ENCODE data around the gene ZNF207.

- no peak for TF ChIP-seq CTCF (IDR thresholded peaks at IDR 0.05)
- TF ChIP-seq EZH2 (IDR thresholded peaks at IDR 0.05; ENCODE audit: borderline replicate concordance, insufficient read depth, low read depth, low read length, poor library complexity, severe bottlenecking) = no peak
Observed at GRCh38 chr17:32307658-32308057, 42.3 kb upstream of the ZNF207 start.

Data from B cell (primary cell).